ENCODE data around the gene IMPDH1. TPM values are rescaled to one million over a fixed set of nuclear protein-coding genes. Genes with fewer than 3 reads are reported as not detected.
"Not testable (repeated sequence)": the region's sequence is repeated elsewhere in the genome, so short reads cannot be mapped to it uniquely, and the experiment has no call there.

The IMPDH1 gene
- total and polyA plus RNA-seq, 2 donors (not counting 3 experiments of a cell fraction or from before 2014, with no cell fraction given): 78.8 to 97.9 TPM

- CTCF ChIA-PET: interaction anchor here (7.4 kb wide), 1 partner anchor 31 kb away, joined by 123 read pairs; no protein-coding TSS in a partner anchor
- dilution Hi-C loops (cut with MboI; ENCODE audit: extremely low pct_ligation_motif_present, low sequenced_read_pairs): not testable (repeated sequence)
Observed at GRCh38 chr7:128457385-128457784, 47.6 kb upstream of the IMPDH1 start.

GRCh38 chr7:128456255-128456725 is 46.5 kb upstream of the IMPDH1 start:
- BruUV-seq (replicated peaks): no TSS peak
- TF ChIP-seq CTCF (IDR thresholded peaks at IDR 0.05; ENCODE audit: extremely low read depth in 1 of 2, insufficient read depth in 1 of 2, low read depth in 1 of 2, low read length in 2 of 2) (no peak), JUN (IDR thresholded peaks at IDR 0.05; ENCODE audit: borderline replicate concordance, insufficient read depth, insufficient read length, low read depth) (no peak), POLR2AphosphoS5 (IDR thresholded peaks at IDR 0.05; ENCODE audit: insufficient read depth, low read depth, low read length) (no peak), POLR2A (IDR thresholded peaks at IDR 0.05; ENCODE audit: low read depth, low read length) (no peak), MYC (IDR thresholded peaks at IDR 0.05; ENCODE audit: low read depth, low read length) (no peak), GATA2 (IDR thresholded peaks at IDR 0.05; ENCODE audit: insufficient read depth, insufficient read length, low read depth, low read length) (no peak), MAX (IDR thresholded peaks at IDR 0.05; ENCODE audit: insufficient read depth, insufficient read length) (no peak), FOS (IDR thresholded peaks at IDR 0.05; ENCODE audit: borderline replicate concordance, insufficient read depth, low read length) (no peak), EZH2 (IDR thresholded peaks at IDR 0.05; ENCODE audit: borderline replicate concordance, low read depth, low read length, severe bottlenecking) (no peak)
- no peaks in the 10 kb centered on the region for H3K9me3 ChIP-seq (replicated peaks; ENCODE audit: control insufficient read depth, insufficient read depth, low read length)
- intact Hi-C loops (cut with micrococcal nuclease): no loop called here
- H3K9ac ChIP-seq (replicated peaks; ENCODE audit: extremely low read depth, insufficient read depth, low read length): peak overlapping the region; percentile 62
- H3K4me1 ChIP-seq (ENCODE audit: control insufficient read depth, extremely low read depth, insufficient read depth, low read length): peaks cover 29% of the 10 kb centered on the region
- peak overlapping the region; percentile 22 for H2AFZ ChIP-seq (ENCODE audit: low read depth, low read length)
- H4K20me1 ChIP-seq (replicated peaks; ENCODE audit: control insufficient read depth, extremely low read depth, insufficient read depth, low read length): no peaks in the 10 kb centered on the region
- DNase-seq (ENCODE audit: low read depth, low spot score): no peak
- peaks cover 2 to 12% of the 10 kb centered on the region in 2 experiments for H3K27me3 ChIP-seq (ENCODE audit: control insufficient read depth in 2 of 2, insufficient read depth in 2 of 2, low read length in 2 of 2)
- H3K27ac ChIP-seq (ENCODE audit: insufficient read depth, low read depth, low read length): peak overlapping the region; percentile 1
- H3K79me2 ChIP-seq (ENCODE audit: control insufficient read depth, insufficient read depth, low read length): peaks cover 20% of the 10 kb centered on the region
- no peak for FAIRE-seq
- peak overlapping the region; percentile 93 for H3K4me2 ChIP-seq (ENCODE audit: insufficient read depth, low read length)
- no peaks in the 10 kb centered on the region for H3K9me1 ChIP-seq (replicated peaks; ENCODE audit: control insufficient read depth, extremely low read depth, insufficient read depth, low read length)
- ChIA-PET CTCF (interaction anchor here (0.6 to 7.4 kb wide), 2 partner anchors 13 to 30 kb away, joined by 4 to 123 read pairs; no protein-coding TSS in a partner anchor), POLR2A (no interaction called here)
- H3K36me3 ChIP-seq (ENCODE audit: control insufficient read depth in 2 of 2, extremely low read depth in 1 of 2, insufficient read depth in 2 of 2, low read length in 2 of 2): no peaks in the 10 kb centered on the region
- dilution Hi-C loops (cut with MboI; ENCODE audit: extremely low pct_ligation_motif_present, low sequenced_read_pairs): no loop called here
- peak overlapping the region; percentile 16 to 77 (median 60) for H3K4me3 ChIP-seq (replicated peaks in 1 of 3; ENCODE audit: insufficient read depth in 1 of 3, low read depth in 1 of 3, low read length in 3 of 3)

More at GRCh38 chr7:128457385-128457784, 47.6 kb upstream of the IMPDH1 start:
- H3K36me3 ChIP-seq (ENCODE audit: control insufficient read depth in 2 of 2, extremely low read depth in 1 of 2, insufficient read depth in 2 of 2, low read length in 2 of 2); H3K4me3 ChIP-seq (replicated peaks in 1 of 3; ENCODE audit: insufficient read depth in 1 of 3, low read depth in 1 of 3, low read length in 3 of 3); H2AFZ ChIP-seq (ENCODE audit: low read depth, low read length); POLR2A ChIA-PET; H3K9ac ChIP-seq (replicated peaks; ENCODE audit: extremely low read depth, insufficient read depth, low read length); H4K20me1 ChIP-seq (replicated peaks; ENCODE audit: control insufficient read depth, extremely low read depth, insufficient read depth, low read length); H3K9me1 ChIP-seq (replicated peaks; ENCODE audit: control insufficient read depth, extremely low read depth, insufficient read depth, low read length); H3K4me2 ChIP-seq (ENCODE audit: insufficient read depth, low read length); BruUV-seq (replicated peaks); intact Hi-C loops (cut with micrococcal nuclease); H3K27me3 ChIP-seq (ENCODE audit: control insufficient read depth in 2 of 2, insufficient read depth in 2 of 2, low read length in 2 of 2); H3K9me3 ChIP-seq (replicated peaks; ENCODE audit: control insufficient read depth, insufficient read depth, low read length); H3K27ac ChIP-seq (ENCODE audit: insufficient read depth, low read depth, low read length); DNase-seq (ENCODE audit: low read depth, low spot score); FAIRE-seq: not testable (repeated sequence)
- peaks cover 20% of the 10 kb centered on the region for H3K79me2 ChIP-seq (ENCODE audit: control insufficient read depth, insufficient read depth, low read length)
- peaks cover 29% of the 10 kb centered on the region for H3K4me1 ChIP-seq (ENCODE audit: control insufficient read depth, extremely low read depth, insufficient read depth, low read length)
